IMR-90 (cell line): ENCODE results near the gene TRAPPC12. TPM values are rescaled to one million over a fixed set of nuclear protein-coding genes. Genes with fewer than 3 reads are reported as not detected.
A peak's percentile ranks its signal among the peaks of the same experiment; 100 is the strongest.

ENCODE experiments used
- ATAC-seq: fragments of 200-7000 bp; cut with Tn5 transposase; 2 replicates; pipeline ENCODE4 v1.9.1; 2020; ENCODE audit warnings: low read depth, mild to moderate bottlenecking, moderate library complexity
- BruUV-seq: library from RNA; stranded (reverse); fragments of 400-500 nt; replicated peaks from 2 replicates; lab custom pipeline; 2021; lab: Mats Ljungman, UMichigan
- CTCF ChIA-PET: fragments of 300-600 bp; formaldehyde crosslinking; extraction: SDS; loops from one replicate; lab custom pipeline; 2021; ENCODE audit warnings: antibody characterized with exemption; lab: Yijun Ruan, JAX
- POLR2A ChIA-PET: fragments of 300-600 bp; sonication (Branson Sonifier 250); formaldehyde crosslinking; loops from one replicate; lab custom pipeline; 2022; ENCODE audit warnings: antibody characterized with exemption; ENCODE audit not compliant: unreplicated experiment; lab: Charles Lee
- DNase-seq: peaks from one replicate; pipeline ENCODE4 v3.0.0; 2013
- H2AFZ ChIP-seq: replicated peaks from 2 replicates; pipeline ENCODE3; 2013; ENCODE audit warnings: low read length, mild to moderate bottlenecking; ENCODE audit not compliant: poor library complexity
- H2AK5ac ChIP-seq: 2 replicates; pipeline ENCODE4 v1.6.1; 2013; ENCODE audit warnings: low read depth, low read length, inconsistent platforms
- H2AK9ac ChIP-seq: replicated peaks from 2 replicates; pipeline ENCODE3; 2013; ENCODE audit warnings: mild to moderate bottlenecking, low read depth, low read length, moderate library complexity; ENCODE audit not compliant: poor library complexity
- H2BK120ac ChIP-seq: 2 replicates; pipeline ENCODE4 v1.6.1; 2013; ENCODE audit warnings: low read depth, low read length, inconsistent platforms
- H2BK15ac ChIP-seq: 3 replicates; pipeline ENCODE4 v1.6.1; 2013; ENCODE audit warnings: low read depth, low read length, inconsistent platforms
- H2BK20ac ChIP-seq: 2 replicates; pipeline ENCODE4 v1.6.1; 2013; ENCODE audit warnings: low read depth, mild to moderate bottlenecking, inconsistent platforms, low read length, moderate library complexity
- H2BK5ac ChIP-seq: 2 replicates; pipeline ENCODE4 v1.6.1; 2013; ENCODE audit warnings: mild to moderate bottlenecking, low read depth, low read length, inconsistent platforms; ENCODE audit not compliant: poor library complexity, severe bottlenecking
- H3K14ac ChIP-seq: replicated peaks from 2 replicates; pipeline ENCODE4 v1.6.1; 2013; ENCODE audit warnings: low read depth, low read length, inconsistent platforms
- H3K18ac ChIP-seq: 2 replicates; pipeline ENCODE4 v1.6.1; 2013; ENCODE audit warnings: low read depth, low read length, control low read depth
- H3K23ac ChIP-seq: 2 replicates; pipeline ENCODE4 v1.6.1; 2013; ENCODE audit warnings: low read depth, low read length, inconsistent platforms
- H3K27ac ChIP-seq: 2 replicates; pipeline ENCODE4 v1.5.1; 2013; ENCODE audit warnings: mild to moderate bottlenecking, control low read depth, low read length; ENCODE audit not compliant: insufficient read depth
- H3K27me3 ChIP-seq: 2 replicates; pipeline ENCODE4 v1.6.1; 2013; ENCODE audit warnings: low read length; ENCODE audit not compliant: control insufficient read depth, insufficient read depth
- H3K36me3 ChIP-seq: 2 replicates; pipeline ENCODE4 v1.6.1; 2013; ENCODE audit warnings: low read length, mixed read lengths; ENCODE audit not compliant: control insufficient read depth, insufficient read depth
- H3K4ac ChIP-seq: 2 replicates; pipeline ENCODE4 v1.6.1; 2013; ENCODE audit warnings: low read depth, low read length, inconsistent platforms
- H3K4me1 ChIP-seq: 2 replicates; pipeline ENCODE4 v1.6.1; 2013; ENCODE audit warnings: low read length, mixed read lengths; ENCODE audit not compliant: control insufficient read depth, insufficient read depth
- H3K4me2 ChIP-seq: 2 replicates; pipeline ENCODE4 v1.6.1; 2013; ENCODE audit warnings: low read depth, mild to moderate bottlenecking, control low read depth, low read length, moderate library complexity
- H3K4me3 ChIP-seq: 2 replicates; pipeline ENCODE4 v1.5.1; 2013; ENCODE audit warnings: low read depth, mild to moderate bottlenecking, control low read depth, low read length, moderate library complexity; ENCODE audit not compliant: insufficient read depth
- H3K56ac ChIP-seq: 2 replicates; pipeline ENCODE4 v1.6.1; 2013; ENCODE audit warnings: low read length, inconsistent platforms; ENCODE audit not compliant: insufficient read depth; ENCODE audit errors: extremely low read depth
- H3K79me1 ChIP-seq, 2 experiments: 2 replicates each; pipeline ENCODE4 v1.6.1; 2013; ENCODE audit warnings: low read length in 2 of 2, inconsistent platforms in 1 of 2, low read depth in 1 of 2
- H3K9ac ChIP-seq: 2 replicates; pipeline ENCODE4 v1.6.1; 2013; ENCODE audit warnings: low read depth, low read length, control low read depth
- H3K9me1 ChIP-seq: 2 replicates; pipeline ENCODE4 v1.6.1; 2013; ENCODE audit warnings: low read length, inconsistent platforms; ENCODE audit not compliant: insufficient read depth
- H3K9me3 ChIP-seq: 2 replicates; pipeline ENCODE4 v1.6.1; 2013; ENCODE audit warnings: low read length; ENCODE audit not compliant: control insufficient read depth, insufficient read depth
- H4K20me1 ChIP-seq: 2 replicates; pipeline ENCODE4 v1.6.1; 2013; ENCODE audit warnings: low read length, inconsistent platforms; ENCODE audit not compliant: insufficient read depth
- H4K5ac ChIP-seq: 2 replicates; pipeline ENCODE4 v1.6.1; 2013; ENCODE audit warnings: mild to moderate bottlenecking, low read depth, low read length, control low read depth
- H4K8ac ChIP-seq, 2 experiments: 2 replicates each; pipeline ENCODE4 v1.6.1; 2013; ENCODE audit warnings: low read depth in 2 of 2, low read length in 2 of 2, control low read depth in 1 of 2, inconsistent platforms in 1 of 2
- H4K91ac ChIP-seq: 2 replicates; pipeline ENCODE4 v1.6.1; 2013; ENCODE audit warnings: low read depth, low read length, inconsistent platforms; ENCODE audit not compliant: insufficient read depth
- BHLHE40 ChIP-seq: fragments of 150-350 bp; IDR thresholded peaks from 2 replicates; pipeline ENCODE4 v1.6.1; 2016; ENCODE audit warnings: mild to moderate bottlenecking, low read depth, low read length
- CEBPB ChIP-seq: IDR thresholded peaks from 2 replicates; pipeline ENCODE4 v1.6.1; 2012; ENCODE audit warnings: low read depth, low read length, improper control_type of control experiment
- CHD1 ChIP-seq: IDR thresholded peaks from 2 replicates; pipeline ENCODE4 v1.6.1; 2012; ENCODE audit warnings: low read depth, low read length, improper control_type of control experiment
- FOS ChIP-seq: fragments of 150-350 bp; IDR thresholded peaks from 2 replicates; pipeline ENCODE4 v1.6.1; 2016; ENCODE audit warnings: low read depth, low read length
- MAFK ChIP-seq: IDR thresholded peaks from 2 replicates; pipeline ENCODE4 v1.6.1; 2012; ENCODE audit warnings: low read depth, low read length, improper control_type of control experiment
- MXI1 ChIP-seq: IDR thresholded peaks from 2 replicates; pipeline ENCODE4 v1.6.1; 2012; ENCODE audit warnings: low read depth, mild to moderate bottlenecking, low read length, moderate library complexity, borderline replicate concordance
- NFE2L2 ChIP-seq: fragments of 150-350 bp; IDR thresholded peaks from 2 replicates; pipeline ENCODE4 v1.6.1; 2016; ENCODE audit warnings: low read depth, mild to moderate bottlenecking, low read length
- POLR2A ChIP-seq: IDR thresholded peaks from 2 replicates; pipeline ENCODE4 v1.6.1; 2012; ENCODE audit warnings: mild to moderate bottlenecking, low read depth, low read length
- RAD21 ChIP-seq: IDR thresholded peaks from 2 replicates; pipeline ENCODE4 v1.6.1; 2012; ENCODE audit warnings: low read length, improper control_type of control experiment
- RCOR1 ChIP-seq: IDR thresholded peaks from 2 replicates; pipeline ENCODE4 v1.6.1; 2012; ENCODE audit warnings: mild to moderate bottlenecking, low read length, improper control_type of control experiment; ENCODE audit not compliant: insufficient replicate concordance
- SMC3 ChIP-seq: fragments of 150-350 bp; IDR thresholded peaks from 2 replicates; pipeline ENCODE4 v1.6.1; 2016; ENCODE audit warnings: low read depth, mild to moderate bottlenecking, antibody characterized with exemption, low read length, moderate library complexity
- WGBS, 2 experiments: methylation state at CpG; one replicate each; pipeline versions ENCODE4 v1.1.5 to v1.1.7; 2013; ENCODE audit warnings: missing lambda C conversion rate in 2 of 2; ENCODE audit not compliant: insufficient read length in 1 of 2; ENCODE audit errors: extremely low coverage in 2 of 2; 5-methylcytosine and 5-hydroxymethylcytosine counted together
- dilution Hi-C: fragments of 300-500 bp; cut with HindIII; formaldehyde crosslinking; loops from one replicate; pipeline ENCODE4 v1.14.3; 2018; ENCODE audit warnings: low sequenced_read_pairs; ENCODE audit not compliant: unreplicated experiment
- in situ Hi-C: fragments of 300-500 bp; cut with MboI; formaldehyde crosslinking; loops from 3 replicates; pipeline ENCODE4 v1.14.3; 2019; ENCODE audit warnings: low sequenced_read_pairs, inconsistent platforms, mixed read lengths
- intact Hi-C: fragments of 100-400 bp; cut with micrococcal nuclease; formaldehyde crosslinking; loops from 2 replicates; pipeline ENCODE4 v1.10.0; 2022
- polyA plus RNA-seq, 3 experiments: library from polyadenylated mRNA; depleted of rRNA; stranded (reverse); fragments of >200 nt; gene quantifications; 2 replicates each; pipeline ENCODE4 v1.2.3, GENCODE V29; 2012; ENCODE audit warnings: low replicate concordance in 1 of 3
- total RNA-seq: library from RNA; depleted of rRNA; stranded (reverse); fragments of >200 nt; gene quantifications from 2 replicates; pipeline ENCODE4 v1.2.3, GENCODE V29; 2012

TRAPPC12 gene
- total and polyA plus RNA-seq, 2 of the 4 experiments (the other 2 are of a cell fraction), result 25.8 to 69.9 TPM

DNA sequence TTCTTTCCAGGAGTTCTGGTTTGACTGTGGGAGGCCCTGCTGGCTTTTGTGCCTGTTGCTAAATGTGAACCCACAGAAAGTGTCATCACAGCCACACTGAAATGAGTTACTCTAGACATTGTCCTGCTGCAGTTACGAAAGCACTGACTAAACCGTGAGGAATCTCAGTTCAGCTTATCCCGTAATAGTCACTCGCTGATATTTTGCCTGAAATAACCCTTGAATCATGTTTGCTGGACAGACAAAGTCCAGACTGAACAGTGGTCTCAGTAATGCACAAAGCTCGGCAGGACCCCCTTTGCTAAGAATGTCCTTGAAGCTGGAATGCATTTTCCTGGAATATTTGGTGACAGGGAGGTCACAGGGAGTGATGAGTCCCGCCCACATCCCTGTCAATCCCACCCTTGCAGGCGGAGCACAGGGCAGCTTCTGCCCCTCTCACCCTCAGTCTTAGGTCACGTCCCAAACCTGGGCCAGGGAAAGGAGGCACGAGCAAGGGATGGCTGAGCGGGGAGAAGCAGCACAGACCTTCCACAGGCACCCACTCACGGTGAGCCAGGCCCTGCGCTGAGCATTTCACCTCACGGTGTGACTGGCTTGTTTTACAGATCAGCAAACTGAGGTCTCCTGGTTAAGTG is 86.5 kb downstream of the TRAPPC12 start:
- no TSS peak for BruUV-seq
- intact Hi-C loops (loop anchor here (5.0 kb wide), 1 partner anchor 186 kb away; no protein-coding TSS in a partner anchor), in situ Hi-C loops (no loop called here), dilution Hi-C loops (no loop called here)
- Histone ChIP-seq H3K79me1 (peaks cover 3 to 41% of the 10 kb centered on the region in 2 experiments; a peak in 3 of 4 replicates), H3K9me3 (no peaks in the 10 kb centered on the region), H3K9me1 (peaks cover 21% of the 10 kb centered on the region), H3K36me3 (peaks cover 32% of the 10 kb centered on the region), H3K4ac (peak overlapping the region; percentile 96), H2BK15ac (peak overlapping the region; percentile 58; the same call in 2 of the 3 replicates), H2BK20ac (peak overlapping the region; percentile 84), H3K4me3 (no peak overlapping the region), H4K91ac (peak overlapping the region; percentile 93), H3K56ac (peak overlapping the region; percentile 46; the same call in 1 of the 2 replicates), H2BK5ac (peak overlapping the region; percentile 98), H3K23ac (peak overlapping the region; percentile 86), H2AK9ac (peak overlapping the region; percentile 94), H4K8ac (peak overlapping the region; percentile 17 to 79; a peak in 3 of 4 replicates), H3K14ac (peak overlapping the region; percentile 91), H3K27ac (peak overlapping the region; percentile 92), H3K9ac (peak overlapping the region; percentile 36), H2AK5ac (peak overlapping the region; percentile 96), H2AFZ (peak overlapping the region; percentile 82), H3K4me2 (peak overlapping the region; percentile 67), H3K18ac (peak overlapping the region; percentile 89), H4K5ac (peak overlapping the region; percentile 81), H2BK120ac (peak overlapping the region; percentile 95), H3K4me1 (peaks cover 24% of the 10 kb centered on the region), H4K20me1 (no peaks in the 10 kb centered on the region), H3K27me3 (no peaks in the 10 kb centered on the region)
- 33% methylated on average over 6 of the region's 13 CpGs; no CpG with 5 or more reads in 1 of the 2 experiments for WGBS, 2 experiments
- DNase-seq (peak; percentile 94), ATAC-seq (peak; percentile 82)
- CTCF ChIA-PET, result interaction anchor here (0.7 to 1.1 kb wide), 2 partner anchors 10 to 13 kb away, joined by 3 to 4 read pairs; no protein-coding TSS in a partner anchor
- POLR2A ChIA-PET, result no interaction called here
- TF ChIP-seq NFE2L2 (no peak), CEBPB (peak; percentile 96), CHD1 (no peak), SMC3 (no peak), RAD21 (peak; percentile 3; the same call in 1 of the 2 replicates), FOS (peak; percentile 88), POLR2A (no peak), MAFK (no peak), RCOR1 (no peak), BHLHE40 (peak; percentile 25; the same call in 1 of the 2 replicates), MXI1 (no peak)
